ENCODE measurements around the gene ARMH3. TPM values are rescaled to one million over a fixed set of nuclear protein-coding genes. Genes with fewer than 3 reads are reported as not detected.

The ARMH3 gene
- total RNA-seq, 1 experiment from 2014 or later, result 3.7 TPM

DNA sequence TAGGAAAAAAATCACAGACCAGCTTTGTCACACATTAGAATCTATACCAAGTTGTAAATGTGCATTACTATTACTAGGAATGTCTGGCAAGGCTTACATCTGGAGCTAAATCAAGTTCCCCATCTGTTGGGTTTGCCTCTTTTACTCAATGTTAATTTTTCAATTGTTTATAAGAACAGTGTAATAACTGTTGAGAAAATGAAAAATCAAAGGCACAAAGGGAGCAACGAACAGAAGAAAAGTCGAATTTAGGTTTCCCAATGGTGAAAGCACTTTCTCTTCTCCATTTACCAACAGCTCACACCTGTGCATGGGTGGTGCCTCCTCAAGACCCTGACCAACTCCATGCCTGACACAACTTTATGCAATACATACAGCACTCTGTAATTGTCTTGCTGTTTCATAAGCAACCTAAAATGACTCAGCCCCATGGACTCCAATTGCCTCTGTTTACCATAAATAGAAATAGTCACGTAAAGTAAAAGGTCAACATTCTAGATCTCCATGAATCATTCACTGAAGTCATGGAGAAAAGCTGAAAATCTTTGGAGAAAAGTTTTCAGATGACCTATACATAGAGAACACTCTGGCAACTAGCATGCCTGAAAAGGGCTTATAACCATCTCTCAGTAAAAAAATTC lies 116.8 kb downstream of the ARMH3 start:
- Histone ChIP-seq H3K36me3 (ENCODE audit: insufficient read depth, low read length) (no peaks in the 10 kb centered on the region), H3K9me3 (ENCODE audit: low read length) (no peaks in the 10 kb centered on the region), H3K9me2 (replicated peaks; ENCODE audit: insufficient read depth, low read length) (no peaks in the 10 kb centered on the region), H3K4me1 (ENCODE audit: low read length) (peaks cover 14% of the 10 kb centered on the region), H3K9ac (ENCODE audit: low read length) (no peak overlapping the region), H4K20me1 (ENCODE audit: insufficient read depth, low read depth, low read length) (no peaks in the 10 kb centered on the region), H3K4me2 (ENCODE audit: low read depth, low read length, poor library complexity, severe bottlenecking) (no peak overlapping the region), H3K27ac (ENCODE audit: low read length) (peak overlapping the region; percentile 11), H3K79me2 (ENCODE audit: low read length) (no peaks in the 10 kb centered on the region), H3K27me3 (ENCODE audit: low read length) (no peaks in the 10 kb centered on the region), H2AFZ (ENCODE audit: low read length) (no peak overlapping the region), H3K4me3 (ENCODE audit: low read length) (no peak overlapping the region)
- DNase-seq, result no peak

DNA sequence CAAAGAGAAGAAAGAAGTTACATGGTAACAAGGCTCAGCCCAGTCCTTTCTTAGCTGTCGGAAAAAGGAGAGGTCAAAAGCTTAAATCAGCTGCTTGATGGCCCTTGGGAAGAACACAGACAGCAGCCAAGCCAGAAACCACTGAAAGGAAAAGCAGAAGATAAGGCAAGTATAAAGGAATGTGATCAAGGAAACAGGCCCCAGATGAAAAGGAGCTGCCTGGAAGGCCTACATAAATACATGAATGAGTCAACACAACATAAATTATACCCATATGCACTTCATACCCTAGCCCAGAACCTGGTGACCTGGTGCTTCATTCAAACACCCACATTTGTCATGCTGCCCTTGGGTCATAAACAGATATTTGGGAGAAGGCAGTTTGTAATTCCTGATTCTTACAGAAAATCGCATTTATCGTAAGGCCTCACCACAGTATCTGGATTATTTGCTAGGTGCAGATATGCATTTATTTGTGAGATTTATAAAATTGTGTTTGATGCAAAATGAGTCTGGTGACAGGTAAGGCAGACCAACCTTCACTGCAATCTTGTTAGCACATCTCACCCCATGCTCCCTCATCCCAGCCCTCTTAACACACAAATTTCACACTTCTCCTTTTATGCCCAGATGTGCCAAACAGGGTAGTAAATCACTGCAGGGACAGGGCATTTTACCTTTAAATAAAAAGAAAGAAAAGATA lies 117.5 kb downstream of the ARMH3 start:
- no peak for DNase-seq
- peaks cover 16% of the 10 kb centered on the region for H3K4me1 ChIP-seq (ENCODE audit: low read length)
- 0 out of 2 replicates have a peak overlapping the region, but pooled peaks have one; percentile 11 for H3K27ac ChIP-seq (ENCODE audit: low read length)
- H3K4me2 ChIP-seq (ENCODE audit: low read depth, low read length, poor library complexity, severe bottlenecking), result no peak overlapping the region
- H3K27me3 ChIP-seq (ENCODE audit: low read length), result no peaks in the 10 kb centered on the region
- H4K20me1 ChIP-seq (ENCODE audit: insufficient read depth, low read depth, low read length), result no peaks in the 10 kb centered on the region
- H3K36me3 ChIP-seq (ENCODE audit: insufficient read depth, low read length), result no peaks in the 10 kb centered on the region
- H3K79me2 ChIP-seq (ENCODE audit: low read length), result no peaks in the 10 kb centered on the region
- no peaks in the 10 kb centered on the region for H3K9me2 ChIP-seq (replicated peaks; ENCODE audit: insufficient read depth, low read length)
- H2AFZ ChIP-seq (ENCODE audit: low read length), result no peak overlapping the region
- H3K4me3 ChIP-seq (ENCODE audit: low read length), result no peak overlapping the region
- no peak overlapping the region for H3K9ac ChIP-seq (ENCODE audit: low read length)
- no peaks in the 10 kb centered on the region for H3K9me3 ChIP-seq (ENCODE audit: low read length)

DNA sequence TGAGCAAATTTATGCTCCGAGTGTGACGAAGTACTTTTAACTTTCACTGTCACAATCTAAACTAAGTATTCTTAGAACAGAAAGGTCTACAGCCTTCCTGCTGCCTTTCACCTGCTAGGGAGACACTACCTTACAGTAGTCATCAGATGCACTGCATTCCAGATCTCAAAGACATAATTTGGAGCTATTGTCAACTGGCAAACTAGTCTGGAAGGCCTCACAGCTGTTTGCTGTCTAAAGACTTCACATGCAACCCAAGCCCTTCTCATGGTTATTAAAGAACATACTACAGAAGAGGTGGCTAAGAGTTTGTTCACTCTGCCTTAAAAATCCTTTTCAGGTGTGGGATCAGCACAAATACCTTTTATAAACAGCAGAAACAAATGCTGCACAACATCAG lies 120.5 kb downstream of the ARMH3 start:
- DNase-seq, result no peak
- Histone ChIP-seq H3K36me3 (ENCODE audit: insufficient read depth, low read length) (no peaks in the 10 kb centered on the region), H3K4me3 (ENCODE audit: low read length) (no peak overlapping the region), H3K79me2 (ENCODE audit: low read length) (no peaks in the 10 kb centered on the region), H3K27me3 (ENCODE audit: low read length) (no peaks in the 10 kb centered on the region), H4K20me1 (ENCODE audit: insufficient read depth, low read depth, low read length) (no peaks in the 10 kb centered on the region), H3K9me2 (replicated peaks; ENCODE audit: insufficient read depth, low read length) (no peaks in the 10 kb centered on the region), H2AFZ (ENCODE audit: low read length) (no peak overlapping the region), H3K4me2 (ENCODE audit: low read depth, low read length, poor library complexity, severe bottlenecking) (no peak overlapping the region), H3K9ac (ENCODE audit: low read length) (no peak overlapping the region), H3K27ac (ENCODE audit: low read length) (no peak overlapping the region), H3K9me3 (ENCODE audit: low read length) (no peaks in the 10 kb centered on the region), H3K4me1 (ENCODE audit: low read length) (peaks cover 18% of the 10 kb centered on the region)

GRCh38 chr10:101934686-101935305 lies 121.2 kb downstream of the ARMH3 start:
- H3K4me1 ChIP-seq (ENCODE audit: low read length), result peaks cover 17% of the 10 kb centered on the region
- DNase-seq, result no peak
- no peak overlapping the region for H3K9ac ChIP-seq (ENCODE audit: low read length)
- H4K20me1 ChIP-seq (ENCODE audit: insufficient read depth, low read depth, low read length), result no peaks in the 10 kb centered on the region
- H3K9me3 ChIP-seq (ENCODE audit: low read length), result no peaks in the 10 kb centered on the region
- no peak overlapping the region for H2AFZ ChIP-seq (ENCODE audit: low read length)
- H3K79me2 ChIP-seq (ENCODE audit: low read length), result no peaks in the 10 kb centered on the region
- no peak overlapping the region for H3K4me2 ChIP-seq (ENCODE audit: low read depth, low read length, poor library complexity, severe bottlenecking)
- H3K27me3 ChIP-seq (ENCODE audit: low read length), result no peaks in the 10 kb centered on the region
- no peaks in the 10 kb centered on the region for H3K9me2 ChIP-seq (replicated peaks; ENCODE audit: insufficient read depth, low read length)
- no peaks in the 10 kb centered on the region for H3K36me3 ChIP-seq (ENCODE audit: insufficient read depth, low read length)
- no peak overlapping the region for H3K4me3 ChIP-seq (ENCODE audit: low read length)
- no peak overlapping the region for H3K27ac ChIP-seq (ENCODE audit: low read length)

- no peaks in the 10 kb centered on the region for H3K9me3 ChIP-seq (ENCODE audit: low read length)
- no peaks in the 10 kb centered on the region for H3K9me2 ChIP-seq (replicated peaks; ENCODE audit: insufficient read depth, low read length)
- H3K4me1 ChIP-seq (ENCODE audit: low read length), result peaks cover 9% of the 10 kb centered on the region
- no peak overlapping the region for H3K27ac ChIP-seq (ENCODE audit: low read length)
- H3K36me3 ChIP-seq (ENCODE audit: insufficient read depth, low read length), result no peaks in the 10 kb centered on the region
- no peaks in the 10 kb centered on the region for H3K79me2 ChIP-seq (ENCODE audit: low read length)
- no peak overlapping the region for H2AFZ ChIP-seq (ENCODE audit: low read length)
- no peak overlapping the region for H3K9ac ChIP-seq (ENCODE audit: low read length)
- no peaks in the 10 kb centered on the region for H3K27me3 ChIP-seq (ENCODE audit: low read length)
- DNase-seq, result no peak
- no peak overlapping the region for H3K4me3 ChIP-seq (ENCODE audit: low read length)
- no peaks in the 10 kb centered on the region for H4K20me1 ChIP-seq (ENCODE audit: insufficient read depth, low read depth, low read length)
- no peak overlapping the region for H3K4me2 ChIP-seq (ENCODE audit: low read depth, low read length, poor library complexity, severe bottlenecking)
These were observed 122.0 kb downstream of the ARMH3 start for GRCh38 chr10:101933976-101934375.

- Histone ChIP-seq H3K9ac (ENCODE audit: low read length) (no peak overlapping the region), H3K36me3 (ENCODE audit: insufficient read depth, low read length) (no peaks in the 10 kb centered on the region), H3K9me3 (ENCODE audit: low read length) (no peaks in the 10 kb centered on the region), H3K4me1 (ENCODE audit: low read length) (peaks cover 4% of the 10 kb centered on the region; the same call in 1 of the 2 replicates), H3K9me2 (replicated peaks; ENCODE audit: insufficient read depth, low read length) (no peaks in the 10 kb centered on the region), H2AFZ (ENCODE audit: low read length) (no peak overlapping the region), H3K27me3 (ENCODE audit: low read length) (no peaks in the 10 kb centered on the region), H3K27ac (ENCODE audit: low read length) (no peak overlapping the region), H3K79me2 (ENCODE audit: low read length) (no peaks in the 10 kb centered on the region), H3K4me3 (ENCODE audit: low read length) (no peak overlapping the region), H3K4me2 (ENCODE audit: low read depth, low read length, poor library complexity, severe bottlenecking) (no peak overlapping the region), H4K20me1 (ENCODE audit: insufficient read depth, low read depth, low read length) (no peaks in the 10 kb centered on the region)
- no peak for DNase-seq
These were observed 123.8 kb downstream of the ARMH3 start for GRCh38 chr10:101932183-101932582.

- DNase-seq, result no peak
- no peak overlapping the region for H3K4me2 ChIP-seq (ENCODE audit: low read depth, low read length, poor library complexity, severe bottlenecking)
- H4K20me1 ChIP-seq (ENCODE audit: insufficient read depth, low read depth, low read length), result no peaks in the 10 kb centered on the region
- no peak overlapping the region for H3K4me3 ChIP-seq (ENCODE audit: low read length)
- H3K27me3 ChIP-seq (ENCODE audit: low read length), result no peaks in the 10 kb centered on the region
- H3K27ac ChIP-seq (ENCODE audit: low read length), result no peak overlapping the region
- no peaks in the 10 kb centered on the region for H3K79me2 ChIP-seq (ENCODE audit: low read length)
- H3K9ac ChIP-seq (ENCODE audit: low read length), result no peak overlapping the region
- no peak overlapping the region for H2AFZ ChIP-seq (ENCODE audit: low read length)
- H3K36me3 ChIP-seq (ENCODE audit: insufficient read depth, low read length), result no peaks in the 10 kb centered on the region
- no peaks in the 10 kb centered on the region for H3K9me2 ChIP-seq (replicated peaks; ENCODE audit: insufficient read depth, low read length)
- peaks cover 10% of the 10 kb centered on the region for H3K4me1 ChIP-seq (ENCODE audit: low read length)
- H3K9me3 ChIP-seq (ENCODE audit: low read length), result no peaks in the 10 kb centered on the region
These were observed 130.9 kb downstream of the ARMH3 start for GRCh38 chr10:101925027-101925426.

GRCh38 chr10:101923256-101923655 lies 132.7 kb downstream of the ARMH3 start:
- no peak for DNase-seq
- H3K27ac ChIP-seq (ENCODE audit: low read length), result peak overlapping the region; percentile 57
- no peaks in the 10 kb centered on the region for H3K9me3 ChIP-seq (ENCODE audit: low read length)
- H3K4me3 ChIP-seq (ENCODE audit: low read length), result no peak overlapping the region
- H2AFZ ChIP-seq (ENCODE audit: low read length), result no peak overlapping the region
- H4K20me1 ChIP-seq (ENCODE audit: insufficient read depth, low read depth, low read length), result no peaks in the 10 kb centered on the region
- H3K79me2 ChIP-seq (ENCODE audit: low read length), result no peaks in the 10 kb centered on the region
- H3K9me2 ChIP-seq (replicated peaks; ENCODE audit: insufficient read depth, low read length), result no peaks in the 10 kb centered on the region
- H3K4me1 ChIP-seq (ENCODE audit: low read length), result peaks cover 10% of the 10 kb centered on the region
- no peak overlapping the region for H3K9ac ChIP-seq (ENCODE audit: low read length)
- no peaks in the 10 kb centered on the region for H3K27me3 ChIP-seq (ENCODE audit: low read length)
- H3K36me3 ChIP-seq (ENCODE audit: insufficient read depth, low read length), result no peaks in the 10 kb centered on the region
- no peak overlapping the region for H3K4me2 ChIP-seq (ENCODE audit: low read depth, low read length, poor library complexity, severe bottlenecking)

Measured in Karpas-422 (cell line).